SK-N-MC (cell line): ENCODE measurements around the gene IGF2BP2.

Experiments used
- FOXP2 ChIP-seq: optimal IDR thresholded peaks from 2 replicates; pipeline ENCODE3; 2011; ENCODE audit warnings: mild to moderate bottlenecking, moderate library complexity; ENCODE audit not compliant: insufficient read depth; ENCODE audit errors: extremely low read length, control extremely low read depth
- POLR2AphosphoS5 ChIP-seq: IDR thresholded peaks from 2 replicates; pipeline ENCODE4 v1.6.1; 2012; ENCODE audit warnings: mild to moderate bottlenecking, low read depth, low read length, borderline replicate concordance

GRCh38 chr3:185864767-185865166 lies 39.9 kb upstream of the IGF2BP2 start:
- TF ChIP-seq POLR2AphosphoS5 (no peak), FOXP2 (no peak)
